GM18858 (cell line): ENCODE results near the gene TBX6.

Experiments
- ATAC-seq: cut with Tn5 transposase; IDR thresholded peaks from one replicate; pipeline ENCODE4 v1.9.1; 2021; ENCODE audit not compliant: unreplicated experiment

The TBX6 gene

DNA sequence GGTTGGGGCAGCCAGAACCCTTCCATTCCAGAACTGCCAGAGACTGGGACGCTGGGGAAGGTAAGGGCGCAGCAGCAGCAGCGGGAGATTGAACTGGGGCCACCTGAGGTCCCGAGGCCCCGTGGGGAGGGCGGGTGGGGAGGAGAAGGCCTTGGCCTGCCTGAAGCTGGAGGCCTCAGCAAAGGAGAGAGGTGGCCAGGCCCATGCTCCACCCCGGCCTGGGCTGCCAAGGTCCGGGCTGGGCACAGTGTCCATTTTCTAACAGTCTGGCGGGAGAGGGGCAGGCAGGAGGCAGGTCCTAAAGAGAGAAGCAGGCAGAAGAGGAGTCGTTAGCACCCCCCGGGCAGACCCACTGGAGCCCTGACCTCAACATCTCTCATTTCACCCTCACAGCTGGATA is 22.7 kb upstream of the TBX6 start:
- no peak for ATAC-seq

DNA sequence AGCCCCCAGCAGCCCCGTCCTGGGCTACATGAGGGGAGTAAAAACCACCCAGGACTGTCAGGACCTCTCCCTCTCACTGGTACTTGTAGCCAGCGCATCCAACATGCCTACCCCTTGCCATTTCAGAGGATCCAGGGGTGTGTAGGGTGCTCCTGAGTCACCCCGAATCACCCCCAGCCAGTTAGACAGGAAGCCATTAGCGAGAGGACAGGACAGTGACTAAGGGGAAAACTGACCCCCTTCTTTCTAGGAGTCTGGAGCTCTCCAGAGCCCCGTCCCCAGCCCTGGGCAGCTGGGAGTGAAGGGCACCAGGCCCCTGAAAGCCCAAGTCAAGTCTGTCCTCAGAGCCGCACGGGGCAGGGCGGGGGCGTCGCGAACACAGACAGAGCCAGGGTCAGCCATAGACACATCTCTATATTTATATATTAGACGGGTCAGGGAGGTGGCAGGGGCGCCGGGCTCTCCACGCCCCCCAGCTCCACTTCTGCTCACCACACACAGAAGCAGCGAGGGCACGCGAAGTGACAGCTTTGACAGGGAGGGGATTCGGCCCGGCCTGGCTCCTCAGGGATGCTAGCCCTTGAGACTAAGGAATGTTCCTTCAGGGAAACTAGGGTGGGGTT is 22.1 kb upstream of the TBX6 start:
- no peak for ATAC-seq

DNA sequence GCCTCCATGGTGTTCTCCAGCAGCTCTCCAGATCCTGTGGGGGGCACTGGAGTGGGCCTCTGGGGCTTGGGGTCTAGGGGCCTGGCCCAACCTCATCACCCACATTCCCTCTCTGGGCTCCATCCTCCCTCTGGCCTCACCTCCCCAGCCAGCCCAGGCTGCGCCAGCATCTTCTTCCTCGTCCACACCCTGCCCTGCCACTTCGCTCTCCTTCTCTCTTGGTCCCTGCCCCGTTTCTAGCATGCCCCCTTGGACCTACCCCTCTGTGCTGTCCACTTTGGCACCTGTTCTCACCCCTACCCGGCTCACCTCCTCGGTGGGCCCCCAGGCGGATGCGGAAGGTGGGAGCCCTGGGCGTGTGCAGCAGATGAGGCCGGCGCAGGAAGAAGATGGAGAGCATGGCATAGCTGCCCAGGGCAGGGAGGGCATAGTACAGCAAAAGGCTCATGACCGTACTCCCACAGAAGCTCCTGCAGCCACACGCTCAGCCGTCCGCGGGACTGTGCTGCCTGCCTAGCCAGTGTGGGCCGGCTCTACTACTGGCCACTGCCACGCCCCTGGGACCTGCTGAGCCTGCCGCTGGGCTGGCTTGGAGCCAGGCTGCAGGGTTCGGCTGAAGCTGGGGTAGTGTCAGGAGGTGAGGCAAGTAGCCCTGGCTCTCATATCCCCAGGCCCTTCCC is 21.4 kb upstream of the TBX6 start, which contains the start of gene GDPD3:
TSS of gene GDPD3 (minus strand) at position 507 of the 680 bp plus-strand sequence. CDS start at position 448, 59 bp downstream.
- no peak for ATAC-seq

DNA sequence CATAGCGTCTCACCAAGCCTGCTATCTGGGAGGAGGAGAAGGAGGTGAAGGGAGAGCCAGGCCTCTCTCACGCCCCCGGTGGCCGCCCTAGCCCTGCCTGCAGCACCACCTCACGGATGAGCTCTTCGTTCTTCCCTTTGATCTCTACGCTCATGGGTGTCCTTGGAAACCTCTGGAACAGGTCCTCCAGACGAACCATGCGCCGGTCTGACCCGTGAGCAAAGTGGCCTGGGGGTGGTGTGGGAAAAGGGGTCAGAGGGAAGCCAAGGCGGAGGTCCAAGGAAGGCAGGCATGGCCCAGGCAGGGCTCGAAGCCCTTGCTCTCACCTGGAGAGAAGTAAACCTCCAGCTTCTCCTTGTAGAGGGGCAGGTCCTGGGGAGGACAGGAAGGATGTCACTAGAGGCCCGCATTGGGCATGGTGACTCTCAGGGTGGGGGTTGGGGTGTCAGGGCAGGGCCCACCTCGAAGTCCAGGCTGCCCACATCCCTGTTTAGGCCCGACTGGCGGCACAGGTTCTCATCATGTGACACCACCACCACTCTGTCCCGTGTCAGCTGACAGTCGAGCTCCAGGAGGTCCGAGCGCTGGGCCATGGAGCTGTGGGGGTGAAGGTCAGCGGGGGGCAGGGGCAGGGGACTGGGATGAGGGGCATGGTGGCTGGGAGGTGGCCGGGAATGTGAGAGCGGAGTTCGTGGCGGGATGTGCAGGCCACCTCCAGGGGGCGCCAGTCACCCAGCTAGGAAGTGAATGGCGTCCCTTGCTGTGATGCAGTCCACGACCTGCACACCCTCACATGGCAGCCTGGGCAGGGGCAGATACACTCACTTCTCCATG is 20.7 kb upstream of the TBX6 start:
- no peak for ATAC-seq

DNA sequence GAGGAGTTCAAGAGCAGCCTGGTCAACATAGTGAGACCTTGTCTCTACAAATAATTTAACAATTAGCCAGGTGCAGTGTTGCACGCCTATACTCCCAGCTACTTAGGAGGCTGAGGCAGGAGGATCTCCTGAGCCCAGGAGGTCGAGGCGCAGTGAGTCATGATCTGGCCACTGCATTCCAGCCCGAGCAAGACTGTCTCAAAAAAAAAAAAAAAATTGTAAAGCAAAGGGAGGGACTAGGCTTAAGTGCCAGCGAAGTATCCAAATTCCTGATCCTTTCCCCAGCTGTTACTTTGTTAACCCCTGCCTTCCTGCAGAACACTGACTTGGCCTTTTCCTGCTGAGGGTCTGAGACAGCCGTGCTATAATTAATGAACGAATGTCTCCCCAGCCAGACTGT is 18.9 kb upstream of the TBX6 start:
- ATAC-seq, result no peak

DNA sequence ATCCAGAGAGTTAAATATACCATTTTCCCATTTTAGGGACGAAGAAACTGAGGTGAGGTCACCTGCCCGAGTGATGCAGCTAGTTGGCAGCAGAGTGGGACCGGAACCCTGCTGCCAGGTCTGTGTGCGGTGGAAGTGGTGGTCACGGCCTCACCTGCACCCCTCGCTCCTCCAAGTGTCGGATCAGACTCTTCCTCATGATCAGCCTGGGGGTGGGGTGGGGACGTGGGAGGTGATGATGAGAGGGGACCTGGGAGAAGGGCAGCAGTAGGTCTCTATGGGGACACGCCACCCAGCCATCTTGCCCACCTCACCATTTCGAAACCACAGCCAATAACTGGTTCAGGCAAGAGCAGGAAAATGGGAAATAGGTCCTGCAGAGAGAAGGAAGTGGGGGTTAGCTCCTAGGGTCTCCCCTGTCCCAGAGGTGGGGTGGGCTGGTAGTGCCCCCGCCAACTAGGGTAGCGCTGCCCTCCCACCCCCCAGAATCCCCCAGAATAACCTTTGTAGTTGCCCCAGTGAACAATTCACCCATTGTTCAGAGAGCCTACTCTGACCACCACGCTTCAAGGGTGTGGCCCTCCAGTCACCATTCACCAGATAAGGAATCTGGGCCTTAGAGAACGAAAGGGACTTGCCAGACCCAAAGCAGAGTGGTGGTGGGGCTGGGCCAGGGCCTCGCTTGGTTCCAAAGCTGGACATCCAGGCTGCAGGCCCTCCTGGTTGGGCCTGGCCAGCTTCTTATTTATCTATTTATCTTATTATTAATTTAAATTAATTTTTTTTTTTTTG is 16.5 kb upstream of the TBX6 start:
- ATAC-seq, result no peak

DNA sequence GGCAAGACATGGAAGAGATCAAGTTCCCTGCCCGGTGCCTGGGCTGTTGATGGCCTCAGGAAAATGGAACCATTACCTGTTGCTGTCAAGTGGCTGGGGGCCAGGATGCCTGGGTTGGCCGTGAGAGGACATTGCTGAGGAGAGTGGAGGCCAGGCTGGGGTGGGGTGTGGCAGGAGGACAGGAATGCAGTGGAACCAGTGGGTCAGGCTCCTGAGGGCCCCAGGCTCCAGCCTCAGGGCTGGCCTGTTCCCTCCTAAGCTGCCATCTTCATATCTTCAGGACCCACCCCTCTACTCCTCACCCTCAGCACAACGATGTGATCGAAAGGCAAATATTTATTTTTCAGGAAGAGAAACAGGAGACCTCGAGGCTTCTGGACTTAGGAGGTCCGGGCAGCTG is 12.8 kb upstream of the TBX6 start:
- ATAC-seq, result no peak

DNA sequence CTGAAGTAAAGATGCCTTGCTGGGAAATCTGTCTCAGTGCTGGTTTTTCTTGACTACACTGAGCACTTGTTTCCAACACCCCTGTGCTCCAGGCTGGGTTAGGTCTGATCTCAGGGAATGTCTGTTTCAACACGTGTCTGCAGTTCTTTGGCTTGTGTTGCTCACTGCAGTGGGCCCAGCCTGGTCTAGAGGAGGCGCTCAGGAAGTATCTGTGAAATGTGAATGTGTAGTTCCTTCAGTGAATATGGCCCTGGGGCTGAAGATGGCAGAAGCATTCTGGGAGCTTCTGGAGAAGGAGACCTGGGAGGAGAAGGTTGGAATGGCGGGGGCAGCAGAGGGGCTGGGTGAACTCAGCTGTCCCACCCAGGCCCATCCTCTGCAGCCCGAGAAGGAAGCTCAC is 12.4 kb upstream of the TBX6 start:
- ATAC-seq, result no peak

DNA sequence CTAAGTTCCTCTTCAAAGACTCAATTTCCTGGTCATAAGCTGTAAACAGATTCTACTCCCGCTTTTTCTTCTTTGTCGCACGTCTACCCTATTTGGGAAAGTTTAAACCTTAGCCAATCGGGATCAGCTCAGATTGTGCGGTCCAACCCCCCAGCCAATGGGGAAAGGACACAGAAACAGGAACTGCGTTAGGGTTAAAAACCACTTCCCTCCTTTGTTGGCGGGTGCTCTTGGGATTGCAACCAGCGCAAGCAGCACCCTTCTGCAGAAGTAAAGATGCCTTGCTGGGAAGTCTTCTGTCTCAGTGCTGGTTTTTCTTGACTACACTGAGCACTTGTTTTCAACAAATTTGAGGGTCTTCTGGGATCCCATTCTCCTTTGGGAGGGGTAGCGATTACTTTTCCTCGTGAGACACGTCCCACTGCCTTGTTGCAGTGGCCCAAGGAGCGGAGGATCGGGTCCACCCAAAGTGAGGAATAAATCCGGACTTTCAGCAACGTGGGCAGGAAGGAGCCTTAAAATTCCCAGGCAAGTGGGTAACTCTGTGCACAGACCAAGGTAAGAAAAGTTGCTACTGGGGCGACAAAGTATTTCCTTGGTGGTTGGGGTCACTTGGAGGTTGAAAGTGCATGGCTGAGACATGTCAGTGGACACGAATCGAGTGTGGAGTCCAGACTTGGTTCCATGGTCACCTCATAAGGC is 5.3 kb upstream of the TBX6 start:
- no peak for ATAC-seq

DNA sequence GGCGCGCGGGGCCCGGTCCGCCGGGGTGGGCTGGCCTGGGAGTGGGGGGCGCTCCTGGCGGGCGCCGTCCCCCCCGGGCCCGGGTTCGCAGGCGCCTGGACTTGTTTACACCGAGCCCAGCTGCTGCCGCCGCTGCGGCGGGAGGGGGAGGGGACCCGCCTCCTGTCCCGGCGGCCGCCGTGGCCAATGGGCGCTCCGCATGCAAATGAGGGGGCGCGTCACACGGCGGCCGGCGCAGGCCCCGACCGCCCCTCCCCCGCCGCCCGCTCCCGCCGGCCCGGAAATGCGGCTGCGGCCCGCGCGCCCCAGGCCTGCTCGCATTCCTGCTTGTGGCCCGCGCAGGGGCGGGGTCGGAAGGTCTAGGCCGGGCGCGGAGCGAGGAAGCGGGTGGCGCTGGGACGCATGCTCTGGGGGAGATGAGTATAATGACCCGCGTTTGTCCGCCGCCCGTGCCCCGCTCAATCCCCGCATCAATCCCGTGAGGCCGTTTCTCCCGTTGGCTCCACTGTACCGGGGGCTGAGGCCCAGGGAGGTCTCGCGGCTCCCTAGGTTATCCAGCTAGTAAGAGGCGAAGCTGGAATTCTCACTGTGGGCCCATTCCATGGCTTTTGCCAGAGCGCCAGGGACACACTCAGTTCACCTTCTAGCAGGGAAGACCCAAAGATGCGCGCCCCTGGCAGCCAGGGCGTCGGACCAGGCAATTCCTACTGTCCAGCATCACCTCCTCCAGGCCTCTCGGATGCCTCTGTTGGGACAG is 4.6 kb upstream of the TBX6 start, which contains the start of gene YPEL3:
TSS of gene YPEL3 (minus strand) at position 109 of the 757 bp plus-strand sequence. CDS start 731 bp downstream, outside the sequence.
- no peak for ATAC-seq

DNA sequence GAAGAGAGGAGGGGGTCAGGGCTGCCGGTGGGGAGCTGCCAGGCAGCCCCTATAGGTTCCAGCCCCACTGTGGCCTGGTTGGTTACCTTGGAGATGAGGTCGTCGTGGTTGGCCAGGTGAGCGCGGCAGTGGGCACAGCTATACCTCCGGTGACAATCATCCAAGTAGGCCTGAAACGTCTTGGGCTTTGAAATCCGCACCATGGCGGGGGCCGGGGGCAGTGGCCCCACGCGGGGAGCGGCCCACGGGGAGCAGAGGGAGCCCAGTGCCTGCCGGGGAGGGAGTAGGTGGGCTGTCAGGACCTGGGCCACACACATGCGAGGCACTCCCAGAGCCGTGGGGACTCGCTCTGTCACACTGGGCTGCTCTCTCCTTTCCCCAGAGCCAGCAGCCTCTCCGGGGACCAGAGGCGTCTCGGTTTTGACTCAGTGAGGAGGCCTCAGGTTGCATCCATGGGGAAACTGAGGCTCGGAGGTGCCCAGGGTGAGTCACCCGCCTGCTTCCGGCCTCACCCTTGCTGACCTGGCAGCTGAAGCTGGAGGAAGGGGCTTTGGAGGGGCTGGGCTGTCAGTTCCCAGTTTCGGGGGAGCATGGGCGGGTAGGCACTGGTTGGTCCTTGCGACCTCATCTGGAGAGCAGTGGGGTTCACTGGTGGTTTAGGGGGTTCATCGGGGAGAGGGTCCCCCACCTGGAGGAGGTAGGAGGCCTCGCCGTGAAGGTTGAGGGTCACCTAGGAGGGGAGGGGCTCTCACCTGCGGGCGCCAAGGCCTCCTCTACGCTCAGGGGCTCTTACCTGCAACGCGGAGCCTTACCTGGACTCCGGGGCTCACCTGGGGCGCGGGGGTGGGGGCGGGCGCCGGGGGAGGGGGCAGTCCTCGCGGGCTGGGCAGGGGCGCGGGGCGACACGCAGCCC is 3.7 kb upstream of the TBX6 start:
- no peak for ATAC-seq

DNA sequence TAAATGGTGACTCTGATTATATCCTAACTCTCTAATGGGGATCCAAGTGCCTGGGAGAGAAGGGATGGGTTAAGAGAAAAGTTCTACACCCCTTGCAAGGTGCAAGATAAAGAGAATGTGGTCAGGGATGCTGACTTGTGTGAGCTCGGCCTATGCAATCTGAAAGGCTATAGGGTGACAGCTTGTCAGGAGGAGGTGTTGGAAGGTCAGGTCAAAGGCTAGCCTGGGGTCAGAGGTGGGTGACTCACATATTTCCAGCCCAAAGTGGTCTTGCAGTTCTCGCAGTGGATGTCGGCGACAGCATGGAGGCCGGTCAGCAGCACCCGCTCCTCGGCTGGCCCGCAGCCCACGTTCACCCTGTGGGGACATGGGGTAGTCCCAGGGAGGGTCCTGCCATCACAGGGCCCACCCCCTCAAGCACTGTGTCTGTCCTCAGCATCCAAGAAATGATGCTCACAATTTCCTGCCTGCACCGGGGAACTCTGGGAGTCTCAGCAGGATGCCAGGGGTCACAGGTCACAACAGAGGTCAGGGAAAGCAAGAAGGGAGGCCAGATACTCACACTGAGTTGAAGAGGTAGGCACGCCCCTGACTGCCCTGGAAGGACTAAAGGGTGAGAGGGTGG is 2.9 kb upstream of the TBX6 start:
- ATAC-seq, result no peak

DNA sequence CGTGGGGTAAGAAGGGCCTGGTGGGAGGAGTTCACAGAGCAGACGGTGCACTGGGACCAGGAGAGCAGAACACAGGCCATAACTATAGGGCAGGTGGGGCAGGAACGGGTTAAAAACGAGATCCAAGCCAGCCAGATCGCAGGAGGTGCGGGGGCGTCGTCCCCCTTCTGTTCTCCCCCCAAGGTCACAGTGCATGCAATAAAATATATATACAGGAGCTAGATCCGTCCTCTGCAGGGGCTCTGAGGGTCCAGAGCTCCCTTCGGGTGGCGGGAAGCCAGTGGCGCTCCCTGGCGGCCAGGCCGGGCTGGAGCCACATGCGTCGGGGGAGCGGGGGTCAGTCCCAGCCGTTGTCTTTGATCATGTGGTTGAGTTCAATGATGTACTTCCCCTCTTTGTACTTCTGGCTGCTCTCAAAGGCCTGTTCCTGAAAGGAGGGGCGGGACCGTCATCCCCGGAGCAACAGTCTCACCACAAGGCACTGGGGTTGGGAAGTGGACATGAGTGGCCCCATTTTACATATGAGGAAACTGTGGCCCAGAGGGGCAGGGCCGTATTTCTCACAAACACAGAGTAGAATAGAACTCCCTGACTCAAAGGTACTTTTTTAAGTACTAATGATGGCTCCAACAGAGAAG is 768 bp upstream of the TBX6 start:
- ATAC-seq, result no peak

DNA sequence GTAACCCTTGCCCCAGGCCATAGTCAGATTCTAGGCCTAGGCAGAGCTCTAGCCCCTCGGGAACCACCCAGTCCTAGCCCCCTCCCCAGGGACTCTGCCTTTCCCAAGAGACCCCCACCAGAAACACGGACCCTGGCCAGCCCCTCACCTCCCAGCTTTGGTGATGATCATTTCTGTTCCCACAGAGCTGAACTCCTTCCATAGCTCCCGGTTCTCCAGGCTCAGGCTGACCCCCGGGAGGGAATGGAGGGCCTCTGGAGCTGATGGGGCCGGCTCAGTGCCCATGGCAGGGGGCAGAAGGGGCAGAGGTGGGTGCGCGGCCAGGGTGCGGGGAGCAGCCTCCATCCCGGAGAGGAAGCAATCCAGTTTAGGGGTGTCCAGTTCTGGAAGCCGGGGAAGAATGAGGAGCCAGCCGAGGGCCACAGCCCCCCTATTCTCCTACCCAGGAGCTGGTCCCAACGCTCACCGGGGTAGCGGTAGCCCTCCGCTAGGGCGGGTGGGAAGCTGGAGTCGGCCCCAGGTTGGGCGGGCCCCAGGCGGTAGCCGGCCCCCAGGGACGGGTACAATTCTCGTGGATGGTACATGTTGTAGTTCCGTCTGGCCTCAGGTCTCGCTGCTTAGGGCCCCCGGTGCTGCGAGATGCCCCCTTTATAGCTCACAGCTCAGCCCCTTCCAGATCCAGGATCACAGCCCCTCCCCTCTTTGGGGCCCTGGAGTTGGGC is 953 bp downstream of the TBX6 start:
- no peak for ATAC-seq

DNA sequence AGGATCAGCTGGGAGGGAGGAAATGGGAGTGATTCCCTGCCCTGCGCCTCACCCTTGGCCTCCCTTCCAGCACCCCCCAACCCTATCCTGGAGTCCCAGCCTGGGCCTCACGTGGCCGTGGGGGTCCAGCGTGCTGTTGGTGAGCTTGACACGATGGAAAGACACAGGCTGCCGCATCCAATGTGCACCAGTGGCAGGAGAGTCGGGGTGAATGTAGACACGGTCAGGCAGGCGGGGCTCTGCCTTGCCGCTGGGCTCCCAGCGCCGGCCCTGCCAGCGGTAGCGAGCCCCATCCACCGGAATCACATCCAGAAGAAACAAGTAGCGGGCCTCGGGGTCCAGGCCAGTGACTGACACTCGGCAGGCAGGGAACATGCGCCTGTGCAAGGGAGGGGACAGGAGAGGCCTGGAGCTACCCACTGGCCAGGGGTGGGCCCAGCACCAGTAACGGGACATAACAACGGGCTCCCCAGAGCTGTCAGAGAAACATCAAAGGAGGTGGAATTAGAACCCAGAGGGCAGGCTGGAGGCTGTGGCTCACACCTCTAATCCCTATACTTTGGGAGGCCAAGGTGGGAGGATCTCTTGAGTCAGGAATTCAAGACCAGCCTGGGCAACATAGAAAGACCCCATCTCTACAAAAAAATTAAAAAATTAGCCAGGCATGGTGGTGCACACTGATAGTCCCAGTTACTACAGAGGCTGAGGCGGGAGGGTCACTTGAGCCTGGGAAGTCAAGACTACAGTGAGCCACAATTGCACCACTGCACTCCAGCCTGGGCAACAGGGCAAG is 2.7 kb downstream of the TBX6 start:
- ATAC-seq, result no peak

DNA sequence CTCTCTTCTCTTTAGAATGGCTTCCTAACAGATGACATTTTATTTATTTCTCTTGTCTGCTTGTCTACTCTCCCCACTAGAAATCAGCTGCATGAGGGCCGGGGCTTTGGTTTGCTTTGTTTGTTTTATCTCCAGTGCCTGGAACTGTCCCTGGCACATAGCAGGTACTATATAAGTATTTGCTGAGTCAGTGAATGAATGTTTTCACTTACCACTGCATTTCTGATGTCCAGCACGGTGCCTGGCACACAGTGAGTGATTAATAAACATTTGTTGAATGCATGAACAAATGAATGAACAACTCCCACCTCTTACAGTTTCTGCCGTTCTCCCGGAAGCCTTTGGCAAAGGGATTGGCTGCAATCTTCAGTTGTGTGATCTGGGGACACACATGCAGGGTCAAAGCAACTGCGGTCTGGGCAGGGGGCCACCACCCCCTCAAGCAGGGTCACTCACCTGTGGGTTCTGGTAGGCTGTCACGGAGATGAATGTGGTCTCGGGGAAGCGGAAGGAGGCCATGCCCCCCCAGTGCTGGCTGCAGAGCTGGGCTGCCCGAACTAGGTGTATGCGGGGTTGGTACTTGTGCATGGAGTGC is 3.4 kb downstream of the TBX6 start:
- no peak for ATAC-seq
